Hypothalamus (tissue), 51 donors: ENCODE data around the gene SLC2A11.
"Not testable (repeated sequence)": the region's sequence is repeated elsewhere in the genome, so short reads cannot be mapped to it uniquely, and the experiment has no call there.

Experiments
- DNase-seq, 51 donors: peaks; one replicate each; lab custom pipeline; 2025; lab: John Stamatoyannopoulos, UW

Gene SLC2A11

DNA sequence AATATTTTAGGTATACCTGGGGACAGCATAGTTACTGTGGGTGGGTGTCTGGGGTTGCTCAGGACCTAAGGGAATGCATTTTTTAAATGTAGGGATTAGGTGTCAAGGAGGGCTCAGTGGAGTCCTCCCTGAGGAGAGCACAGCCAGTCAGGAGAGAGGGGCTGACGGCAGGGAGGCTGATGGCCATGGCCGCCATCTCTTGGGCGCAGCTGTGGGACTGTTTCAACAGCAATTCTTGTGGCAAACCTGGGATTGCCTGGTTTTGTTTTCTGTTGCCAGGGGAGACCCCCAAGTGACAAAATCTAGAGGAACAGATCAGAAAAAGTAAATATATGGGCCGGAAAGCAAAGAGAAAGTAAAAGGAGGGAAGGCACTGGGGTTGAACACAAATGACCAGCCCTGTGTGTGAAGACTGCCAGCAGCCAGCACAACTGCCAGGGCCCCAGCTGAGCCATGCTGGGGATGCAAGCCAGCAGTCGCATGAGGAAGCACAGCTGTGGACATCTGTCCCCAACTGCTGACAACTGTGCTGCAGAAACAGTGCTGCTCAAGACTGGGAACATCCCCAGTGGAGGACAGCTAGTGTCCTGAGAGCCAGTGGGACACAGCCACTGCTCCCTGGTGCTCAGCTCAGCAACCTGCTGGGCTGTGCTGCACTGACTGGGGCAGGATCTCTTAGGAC lies 47.0 kb downstream of the SLC2A11 start:
- peak in 40 of 51 donors; percentile 6 to 87 (median 58) for DNase-seq

DNA sequence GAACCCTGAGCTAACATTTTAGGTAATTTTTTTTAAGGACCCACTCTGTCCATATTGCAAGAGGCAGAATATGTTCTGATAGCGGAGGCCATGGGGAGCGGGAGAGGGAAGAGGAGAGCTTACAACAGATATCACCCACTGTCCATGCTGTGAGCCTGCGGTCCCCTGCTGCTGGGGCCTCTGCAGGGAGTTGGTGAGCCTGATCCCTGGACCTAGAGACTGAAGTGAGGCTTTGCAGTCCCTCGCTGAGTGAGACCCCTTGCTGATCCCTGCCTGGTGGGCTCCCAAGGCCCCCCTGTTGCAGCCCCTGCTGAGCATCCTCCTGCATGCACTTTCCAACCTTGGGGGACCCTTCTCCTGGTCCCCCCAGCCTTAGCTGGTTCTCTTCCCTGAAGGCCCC lies 49.0 kb downstream of the SLC2A11 start:
- DNase-seq, result no peak

DNA sequence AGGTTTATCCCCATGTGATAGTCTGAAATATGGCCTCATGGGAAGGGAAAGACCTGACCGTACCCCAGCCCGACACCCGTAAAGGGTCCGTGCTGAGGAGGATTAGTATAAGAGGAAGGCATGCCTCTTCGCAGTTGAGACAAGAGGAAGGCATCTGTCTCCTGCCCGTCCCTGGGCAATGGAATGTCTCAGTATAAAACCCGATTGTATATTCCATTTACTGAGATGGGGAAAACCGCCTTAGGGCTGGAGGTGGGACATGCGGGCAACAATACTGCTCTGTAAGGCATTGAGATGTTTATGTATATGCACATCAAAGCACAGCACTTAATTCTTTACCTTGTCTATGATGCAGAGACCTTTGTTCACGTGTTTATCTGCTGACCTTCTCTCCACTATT lies 49.7 kb downstream of the SLC2A11 start:
- DNase-seq, result not testable (repeated sequence)

DNA sequence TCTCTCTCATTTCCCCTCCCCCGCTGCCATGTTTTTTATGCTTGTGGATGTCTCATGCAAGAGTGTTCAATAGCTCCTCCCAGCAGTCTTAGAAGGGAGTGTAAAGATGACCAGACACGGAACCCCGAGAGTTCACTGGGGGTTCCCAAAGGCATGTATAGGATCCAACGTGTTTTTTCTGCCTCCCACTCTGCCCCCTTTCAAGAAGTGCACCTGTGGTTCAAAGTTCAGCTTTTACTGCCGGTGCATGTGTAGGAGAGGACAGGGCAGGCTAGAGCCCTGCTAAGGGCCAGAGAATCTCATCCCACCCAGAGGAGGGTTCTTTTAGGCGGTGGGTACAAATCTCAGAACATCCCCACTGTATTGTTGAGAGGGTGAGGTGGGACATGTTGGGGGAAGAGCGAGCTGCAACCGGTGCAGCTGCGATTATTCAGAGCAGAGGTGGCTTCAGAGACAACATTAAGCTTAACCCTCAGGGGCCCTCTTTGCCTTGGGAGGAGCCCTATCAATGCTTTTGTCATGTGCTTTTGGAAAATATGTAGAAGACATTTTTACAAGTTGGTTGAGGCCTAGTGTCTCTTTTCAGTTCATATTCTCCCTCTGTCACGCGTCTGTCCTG lies 51.0 kb downstream of the SLC2A11 start:
- no peak for DNase-seq

DNA sequence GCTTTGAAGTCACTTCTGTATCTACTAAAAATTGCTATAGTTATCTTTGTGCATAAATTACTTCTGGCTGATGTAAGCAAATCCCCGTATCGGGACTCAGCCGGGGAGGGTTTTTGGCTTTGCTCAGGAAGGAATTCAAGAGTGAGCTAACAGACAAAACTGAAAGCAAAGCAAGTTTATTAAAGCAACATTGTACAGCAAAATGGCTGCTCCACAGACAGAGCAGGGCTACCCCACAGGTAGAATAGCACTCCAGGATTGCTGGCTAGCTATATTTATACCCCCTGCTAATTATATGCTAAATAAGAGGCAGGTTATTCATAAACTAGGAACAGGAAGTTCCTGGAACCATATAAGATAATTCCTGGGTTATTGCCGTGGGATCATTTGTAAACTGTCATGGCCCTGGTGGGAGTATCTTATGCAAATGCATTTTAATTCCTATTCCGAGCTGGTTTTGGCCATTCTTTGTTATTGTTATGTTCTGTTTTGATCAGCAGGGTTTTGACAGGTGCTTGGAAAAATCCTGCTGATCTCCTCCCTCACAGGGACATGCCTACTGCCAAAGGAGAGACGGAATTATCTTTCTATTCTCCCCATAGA lies 51.7 kb downstream of the SLC2A11 start:
- DNase-seq, result no peak

DNA sequence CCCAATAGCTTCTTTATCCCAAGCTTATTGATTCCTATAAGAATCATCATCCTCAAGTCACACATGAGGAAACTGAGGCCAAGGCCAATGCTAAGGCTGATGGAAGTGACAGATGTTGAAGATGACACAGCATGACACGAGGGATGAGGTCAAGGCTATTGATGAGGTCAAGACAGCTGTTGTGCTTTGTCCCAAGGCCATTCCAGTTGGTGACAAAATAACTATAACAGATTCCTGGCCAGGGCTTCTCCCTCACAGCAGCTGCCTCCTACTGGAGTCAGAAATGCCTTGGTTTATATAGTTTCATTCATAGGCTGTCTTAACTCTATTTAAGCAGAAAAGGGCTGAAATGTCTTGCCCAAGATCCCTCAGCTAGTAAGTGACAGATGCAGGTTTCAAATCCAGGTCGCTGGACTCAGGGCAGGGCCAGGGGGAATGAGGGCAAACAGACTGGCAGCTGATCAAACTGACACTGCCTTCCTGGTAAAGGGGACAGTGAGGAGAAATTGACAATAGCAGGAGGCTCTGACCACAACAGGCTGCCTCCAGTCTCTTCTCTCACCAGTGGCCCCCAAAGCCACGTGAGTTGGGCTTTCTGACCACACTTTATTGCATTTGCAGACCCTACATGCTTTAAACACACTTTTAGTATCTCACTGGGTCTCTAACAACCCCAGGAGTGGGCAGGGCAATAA lies 53.0 kb downstream of the SLC2A11 start:
- no peak for DNase-seq

DNA sequence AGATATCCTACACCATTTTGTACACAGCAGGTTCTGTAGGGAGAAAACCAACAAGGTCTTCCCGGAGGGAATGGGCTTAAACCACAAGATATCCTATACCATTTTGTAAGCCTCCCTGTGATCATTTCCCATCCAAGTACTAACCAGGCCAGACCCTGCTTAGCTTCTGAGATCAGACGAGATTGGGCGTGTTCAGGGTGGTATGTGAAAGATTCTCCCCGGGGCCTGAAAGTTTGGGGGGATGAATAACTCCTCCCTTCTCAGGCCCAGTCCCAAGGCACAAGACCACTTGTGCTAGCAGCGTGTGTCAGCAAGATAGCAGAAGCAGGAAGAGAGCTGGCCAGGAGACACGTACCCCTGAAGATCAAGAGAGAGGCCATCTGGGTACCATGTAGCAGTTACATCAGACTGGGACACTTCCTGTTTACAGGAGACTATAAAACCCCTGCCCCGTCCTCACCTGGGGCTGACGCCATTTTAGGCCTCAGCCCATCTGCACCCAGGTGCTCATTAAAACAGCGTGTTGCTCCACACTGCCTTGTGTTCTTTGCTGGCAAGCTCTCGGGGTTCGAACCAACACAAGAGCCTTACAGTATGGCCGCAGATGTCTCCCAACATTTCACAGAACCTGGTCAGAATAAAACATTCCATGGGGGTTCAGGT lies 53.8 kb downstream of the SLC2A11 start:
- DNase-seq, result no peak

DNA sequence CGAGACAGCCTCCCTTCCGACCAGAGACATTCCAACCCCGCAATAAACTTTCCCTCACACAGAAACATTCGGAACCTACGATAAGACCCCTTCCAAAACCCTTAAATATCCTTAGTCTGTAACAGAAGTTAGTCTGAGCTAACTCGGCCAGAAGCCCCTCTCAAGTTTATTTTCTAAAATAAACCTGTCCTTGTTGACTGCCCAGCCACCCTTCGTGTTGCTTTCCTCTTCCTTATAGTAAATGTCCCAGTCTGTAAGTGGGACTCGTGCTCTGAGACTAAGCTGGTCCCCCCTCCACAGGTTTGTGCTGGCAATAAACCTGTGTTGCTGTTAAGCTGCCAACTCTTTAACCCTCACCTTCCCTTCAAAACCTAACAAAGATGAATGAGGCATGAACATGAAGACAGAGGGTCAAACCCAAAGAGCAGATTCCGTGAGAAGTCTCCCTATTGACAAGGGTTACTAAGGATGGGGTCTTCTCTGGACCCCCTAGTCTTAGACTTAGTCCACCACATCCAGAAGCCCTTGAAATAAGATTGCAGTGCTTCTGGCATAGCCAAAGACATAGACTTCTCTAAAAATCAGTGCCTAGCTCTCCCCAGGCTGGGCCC lies 54.7 kb downstream of the SLC2A11 start:
- no peak for DNase-seq

DNA sequence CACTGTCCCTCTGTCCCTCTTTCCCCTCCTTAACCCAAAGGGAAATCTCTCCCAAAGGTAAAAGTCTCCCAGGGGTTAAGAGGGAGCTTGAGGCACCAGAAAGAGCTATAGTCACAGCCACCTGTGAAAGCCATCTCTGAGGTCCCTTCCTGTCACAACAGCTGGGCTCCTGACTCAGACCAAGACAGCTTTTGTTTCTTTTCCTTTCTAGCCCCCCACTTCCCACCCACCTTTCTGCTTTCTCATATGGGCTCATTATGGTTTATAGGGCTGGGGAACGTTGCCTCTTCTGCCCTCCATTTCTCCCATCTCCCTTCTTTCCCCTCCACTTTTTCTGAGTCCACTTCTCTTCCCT lies 55.6 kb downstream of the SLC2A11 start:
- DNase-seq, result no peak

DNA sequence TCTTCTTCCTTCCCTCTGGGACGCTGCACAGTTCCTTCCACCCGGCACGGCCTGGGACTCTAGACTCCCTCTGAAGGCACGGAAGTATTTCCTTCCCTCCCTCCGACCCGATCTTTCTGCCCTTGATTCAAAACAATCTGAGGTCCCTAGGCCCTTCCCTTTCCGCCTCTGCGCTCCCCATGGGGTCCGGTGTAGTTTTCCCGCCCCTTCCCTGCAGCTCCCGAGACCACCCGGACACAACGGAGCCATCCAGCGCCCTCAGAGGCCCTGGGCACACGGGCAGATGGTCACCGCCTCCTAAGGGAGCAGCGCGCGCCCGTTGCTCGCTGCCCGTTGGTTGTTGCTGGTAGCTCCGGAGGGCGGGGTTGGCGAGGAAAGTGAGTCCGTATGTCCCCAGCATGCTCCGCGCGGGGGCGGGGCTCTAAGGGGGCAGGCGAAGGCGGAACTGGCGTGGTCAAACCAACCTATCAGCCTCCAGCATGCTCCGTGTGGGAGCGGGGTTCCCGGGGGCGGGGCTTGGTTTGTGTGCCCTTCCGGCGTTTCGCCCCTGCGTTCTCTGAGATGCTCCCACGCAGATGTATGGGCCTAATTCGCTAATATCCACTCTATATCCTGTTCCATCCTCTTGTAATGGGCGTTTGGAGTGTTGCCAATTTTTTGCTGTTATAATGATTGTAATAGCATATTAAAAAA lies 56.1 kb downstream of the SLC2A11 start:
- DNase-seq, result peak; percentile 79 to 99 (median 98)

DNA sequence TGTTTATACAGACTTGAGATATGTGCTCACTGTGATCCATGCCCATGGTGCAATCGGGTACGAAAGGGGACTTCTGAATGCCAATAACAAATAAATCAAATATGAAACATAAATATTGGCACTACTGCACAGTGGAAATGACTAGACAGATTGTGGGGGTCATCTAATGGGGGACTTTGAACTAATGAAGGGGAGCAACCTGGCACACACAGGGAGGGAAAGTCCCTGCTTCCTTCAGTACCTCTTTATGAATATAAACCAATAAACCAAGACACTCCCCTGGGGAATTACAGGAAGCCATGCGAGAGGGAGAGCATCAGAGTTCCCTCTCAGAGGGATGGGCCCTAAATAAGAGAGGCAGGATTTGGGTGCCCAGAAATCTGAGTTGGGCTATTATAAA lies 57.6 kb downstream of the SLC2A11 start:
- no peak for DNase-seq

DNA sequence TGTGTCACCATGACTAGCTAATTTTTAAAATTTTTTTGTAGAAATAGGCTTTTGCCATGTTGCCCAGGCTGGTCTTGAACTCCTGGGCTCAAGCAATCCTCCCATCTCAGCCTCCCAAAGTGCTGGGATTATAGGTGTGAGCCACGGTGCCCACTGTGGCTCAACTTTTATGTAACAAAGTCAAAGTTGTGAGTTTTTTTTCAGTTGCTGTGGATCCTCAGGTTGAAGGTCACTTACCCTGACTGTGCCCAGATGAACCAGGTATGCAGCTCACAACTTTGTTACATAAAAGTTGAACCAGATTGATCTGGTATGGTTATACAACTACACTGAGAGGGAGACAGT lies 62.6 kb downstream of the SLC2A11 start:
- not testable (repeated sequence) for DNase-seq

DNA sequence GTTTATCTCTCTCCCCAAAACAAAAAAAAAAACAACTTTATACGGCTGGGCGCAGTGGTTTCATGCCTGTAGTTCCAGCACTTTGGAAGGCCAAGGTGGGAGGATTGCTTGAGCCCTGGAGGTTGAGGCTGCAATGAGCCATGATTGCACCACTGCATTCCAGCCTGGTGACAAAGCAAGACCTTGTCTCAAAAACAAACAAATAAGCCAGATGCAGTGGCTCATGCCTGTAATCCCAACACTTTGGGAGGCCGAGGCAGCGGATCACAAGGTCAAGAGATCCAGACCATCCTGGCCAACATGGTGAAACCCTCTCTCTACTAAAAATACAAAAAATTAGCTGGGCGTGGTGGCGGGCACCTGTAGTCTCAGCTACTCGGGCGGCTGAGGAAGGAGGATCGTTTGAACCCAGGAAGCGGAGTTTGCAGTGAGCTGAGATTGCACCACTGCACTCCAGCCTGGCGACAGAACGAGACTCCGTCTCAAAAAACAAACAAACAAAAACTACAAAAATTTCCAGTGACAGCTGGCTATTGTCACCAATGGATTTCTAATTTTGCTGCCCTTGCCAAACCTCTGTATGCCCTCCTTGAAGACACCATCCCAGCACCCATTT lies 64.0 kb downstream of the SLC2A11 start:
- not testable (repeated sequence) for DNase-seq

DNA sequence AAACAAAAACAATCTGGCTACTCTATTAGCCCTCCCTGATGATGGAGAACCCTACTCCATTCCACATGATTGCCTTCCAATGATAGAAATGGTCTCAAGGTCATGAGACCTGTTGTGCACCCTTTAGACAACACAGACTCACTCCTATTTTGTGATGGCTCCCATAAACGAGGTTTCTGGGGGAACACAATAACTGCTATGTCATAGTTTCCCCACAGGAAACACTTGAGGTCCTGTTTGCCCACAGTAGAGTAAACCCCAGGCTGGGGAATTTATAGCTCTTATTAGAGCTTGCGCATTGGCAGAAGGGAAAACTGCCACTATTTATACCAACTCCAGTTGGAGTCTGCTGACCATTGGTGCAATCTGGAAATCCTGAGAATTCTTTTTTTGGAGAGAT lies 65.2 kb downstream of the SLC2A11 start:
- DNase-seq, result no peak

DNA sequence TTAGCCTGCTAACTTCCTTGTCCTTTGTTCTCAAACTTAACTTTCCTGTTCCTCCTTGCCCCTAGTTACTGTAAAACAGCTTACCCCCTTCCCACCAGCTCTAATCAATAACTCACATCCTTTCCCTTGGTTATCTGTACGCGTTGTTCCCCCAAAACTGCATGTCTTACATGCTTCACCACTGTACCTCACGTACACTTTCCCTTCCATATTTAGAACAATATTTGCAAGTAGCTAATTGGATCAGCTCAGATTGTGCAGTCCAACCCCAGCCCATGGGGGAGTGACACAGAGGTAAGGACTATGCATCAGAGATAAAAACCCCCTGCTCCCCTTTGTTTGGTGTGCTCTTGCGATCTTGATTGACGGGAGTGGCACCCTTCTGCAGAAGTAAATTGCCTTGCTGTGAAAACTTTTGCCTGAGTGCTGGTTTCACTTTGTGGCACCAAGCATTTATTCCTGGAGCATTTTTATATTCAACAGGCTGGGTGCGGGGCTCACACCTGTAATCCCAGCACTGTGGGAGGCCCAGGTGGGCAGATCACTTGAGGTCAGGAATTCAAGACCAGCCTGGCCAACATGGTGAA lies 67.4 kb downstream of the SLC2A11 start:
- no peak for DNase-seq

DNA sequence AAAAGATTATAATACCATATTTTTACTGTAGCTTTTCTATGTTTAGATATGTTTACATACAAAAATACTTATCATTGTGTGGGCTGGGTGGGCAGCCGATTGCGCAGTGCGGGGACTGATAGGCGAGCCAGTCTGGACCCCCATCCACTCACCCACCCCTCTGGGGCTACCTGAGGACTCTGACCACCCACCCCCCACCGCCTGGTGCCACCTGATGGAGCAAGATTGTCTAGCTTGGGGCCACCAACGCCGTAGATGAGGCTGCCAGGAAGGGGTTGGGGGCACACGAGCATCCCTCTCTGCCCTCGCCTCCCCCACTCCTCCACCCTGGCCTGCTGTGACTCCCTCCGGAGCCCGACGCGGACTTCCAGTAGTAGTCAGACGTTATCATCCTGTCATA lies 68.9 kb downstream of the SLC2A11 start:
- DNase-seq, result no peak
